ENCODE measurements around the gene CPEB3. TPM values are rescaled to one million over a fixed set of nuclear protein-coding genes. Genes with fewer than 3 reads are reported as not detected.
A peak's percentile ranks its signal among the peaks of the same experiment; 100 is the strongest.
"Not testable (repeated sequence)": the region's sequence is repeated elsewhere in the genome, so short reads cannot be mapped to it uniquely, and the experiment has no call there.

Gene CPEB3
- total RNA-seq, 1 experiment from 2014 or later: 1.2 TPM

DNA sequence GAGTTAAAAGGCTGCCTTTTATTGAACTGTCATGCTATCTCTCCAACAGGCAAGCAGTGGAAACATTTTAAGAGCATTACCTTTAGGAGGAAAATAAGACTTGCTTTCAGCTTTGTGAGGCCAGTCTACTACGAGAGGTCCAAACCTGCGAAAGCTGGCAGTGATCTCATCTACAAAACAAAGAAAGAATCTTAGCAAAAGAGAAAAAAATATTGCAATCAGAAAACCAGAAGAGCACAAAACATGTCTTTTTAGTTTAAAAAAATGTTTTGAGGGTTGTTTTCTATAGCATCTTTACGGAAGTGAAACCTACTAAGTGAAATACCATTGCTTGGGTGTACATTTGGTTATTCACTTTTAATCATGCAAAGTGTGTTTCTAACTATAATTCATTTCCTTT is 147.9 kb downstream of the CPEB3 start:
- DNase-seq (ENCODE audit: low read depth): no peak

DNA sequence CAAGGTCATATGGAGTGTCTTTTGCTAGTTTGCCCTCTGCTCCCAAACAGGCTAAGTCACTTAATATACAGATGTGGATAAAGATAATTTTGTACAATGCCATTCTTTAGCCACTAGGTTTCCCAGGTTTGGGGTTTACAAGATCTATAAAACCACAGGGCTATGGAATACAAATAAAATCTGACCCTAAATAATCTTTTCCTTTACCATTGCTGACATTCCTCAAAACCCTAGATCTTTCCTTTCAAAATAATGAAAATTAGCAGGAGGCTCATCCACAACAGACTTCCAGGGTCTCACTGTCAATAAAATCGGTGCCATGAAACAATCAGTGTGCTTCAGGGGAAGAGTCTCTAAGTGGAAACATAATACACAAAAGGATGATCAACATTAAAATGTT is 148.4 kb downstream of the CPEB3 start:
- peak; percentile 14 for DNase-seq (ENCODE audit: low read depth)

DNA sequence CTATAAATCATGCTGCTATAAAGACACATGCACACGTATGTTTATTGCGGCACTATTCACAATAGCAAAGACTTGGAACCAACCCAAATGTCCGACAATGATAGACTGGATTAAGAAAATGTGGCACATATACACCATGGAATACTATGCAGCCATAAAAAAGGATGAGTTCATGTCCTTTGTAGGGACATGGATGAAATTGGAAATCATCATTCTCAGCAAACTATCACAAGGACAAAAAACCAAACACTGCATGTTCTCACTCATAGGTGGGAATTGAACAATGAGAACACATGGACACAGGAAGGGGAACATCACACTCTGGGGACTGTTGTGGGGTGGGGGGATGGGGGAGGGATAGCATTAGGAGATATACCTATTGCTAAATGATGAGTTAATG is 149.7 kb downstream of the CPEB3 start:
- not testable (repeated sequence) for DNase-seq (ENCODE audit: low read depth)

DNA sequence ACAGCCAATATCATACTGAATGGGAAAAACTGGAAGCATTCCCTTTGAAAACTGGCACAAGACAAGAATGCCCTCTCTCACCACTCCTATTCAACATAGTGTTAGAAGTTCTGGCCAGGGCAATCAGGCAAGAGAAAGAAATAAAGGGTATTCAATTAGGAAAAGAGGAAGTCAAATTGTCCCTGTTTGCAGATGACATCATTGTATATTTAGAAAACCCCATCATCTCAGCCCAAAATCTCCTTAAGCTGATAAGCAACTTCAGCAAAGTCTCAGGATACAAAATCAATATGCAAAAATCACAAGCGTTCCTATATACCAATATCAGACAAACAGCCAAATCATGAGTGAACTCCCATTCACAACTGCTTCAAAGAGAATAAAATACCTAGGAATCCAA is 156.8 kb downstream of the CPEB3 start:
- DNase-seq (ENCODE audit: low read depth): not testable (repeated sequence)

DNA sequence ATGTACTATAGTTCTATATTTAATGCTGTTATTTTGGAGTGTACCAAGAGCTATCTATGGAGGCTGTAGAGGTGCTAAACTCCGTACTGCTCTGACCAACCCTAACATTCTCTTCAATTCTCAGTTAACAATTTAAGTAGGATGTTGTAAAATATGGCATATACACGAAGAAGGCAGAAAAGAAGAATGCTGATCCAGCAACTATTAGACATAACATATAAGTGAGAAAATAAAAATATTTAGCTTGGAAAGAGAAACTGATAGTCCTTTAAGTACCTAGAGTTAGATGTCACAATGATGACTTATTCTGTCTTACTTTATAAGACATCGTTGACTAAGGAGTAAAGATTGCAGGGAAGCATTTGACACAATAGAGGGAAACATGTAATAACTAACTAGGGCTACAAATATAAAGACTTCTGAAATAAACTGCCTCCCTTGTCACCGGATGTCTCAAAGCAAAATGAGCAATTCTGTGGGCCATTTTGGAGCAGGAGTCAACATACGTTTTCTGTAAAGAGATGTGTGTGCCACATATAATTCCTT is 159.5 kb downstream of the CPEB3 start:
- DNase-seq (ENCODE audit: low read depth): no peak

DNA sequence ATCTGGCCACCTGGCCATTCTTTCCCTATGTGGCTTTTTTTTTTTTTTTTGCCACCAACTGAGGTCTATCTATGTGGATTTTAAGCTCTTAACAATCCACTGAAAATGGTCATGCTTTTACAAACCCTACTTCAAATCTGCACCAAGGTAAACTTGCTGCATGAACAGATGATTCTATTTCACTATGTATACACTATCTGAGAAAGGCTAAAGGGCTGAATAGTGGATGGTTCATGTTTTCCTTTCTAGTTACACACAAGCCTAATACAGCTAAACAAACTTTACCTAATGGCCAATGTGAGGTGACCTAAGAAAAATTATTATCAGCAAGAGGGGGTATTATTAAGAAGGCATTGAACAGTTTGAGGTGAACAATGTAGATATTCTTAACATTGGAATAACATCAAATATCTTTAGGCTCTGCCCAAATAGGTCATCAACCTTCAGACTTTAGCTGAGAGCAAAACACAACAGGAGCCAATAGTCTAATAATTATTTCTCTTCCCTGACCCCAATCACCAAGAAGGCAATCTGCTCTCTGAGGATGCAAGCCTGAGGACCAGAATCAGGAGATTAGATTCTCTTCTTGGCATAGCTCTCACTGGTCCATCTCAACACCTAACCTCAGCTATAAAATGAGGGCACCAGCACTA is 160.1 kb downstream of the CPEB3 start:
- no peak for DNase-seq (ENCODE audit: low read depth)

DNA sequence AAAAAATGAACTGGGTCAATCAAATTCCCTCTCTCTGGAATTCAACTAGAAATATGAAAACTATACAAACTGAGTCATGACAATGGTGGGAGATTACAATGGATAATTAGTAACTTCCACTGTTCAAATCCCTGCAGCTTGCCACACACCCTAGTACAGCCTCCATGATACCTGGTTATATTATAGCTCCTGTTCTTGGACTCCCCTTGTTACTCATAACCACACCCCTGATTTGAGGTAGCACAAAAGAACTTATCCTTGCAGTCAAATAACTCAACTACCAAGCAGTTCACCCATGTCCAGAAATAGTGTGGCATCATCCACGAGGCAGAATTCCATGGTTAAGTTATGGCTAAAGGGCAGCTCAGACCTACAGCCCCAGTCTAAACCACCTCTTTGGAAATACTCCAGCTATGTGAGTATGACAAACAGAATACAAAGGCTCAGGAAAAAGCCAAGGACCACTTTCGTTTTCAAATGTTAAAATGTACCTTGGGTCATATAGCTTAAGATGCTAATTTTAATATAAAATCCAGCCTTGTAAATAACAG is 164.7 kb downstream of the CPEB3 start:
- peak; percentile 88 for DNase-seq (ENCODE audit: low read depth)

DNA sequence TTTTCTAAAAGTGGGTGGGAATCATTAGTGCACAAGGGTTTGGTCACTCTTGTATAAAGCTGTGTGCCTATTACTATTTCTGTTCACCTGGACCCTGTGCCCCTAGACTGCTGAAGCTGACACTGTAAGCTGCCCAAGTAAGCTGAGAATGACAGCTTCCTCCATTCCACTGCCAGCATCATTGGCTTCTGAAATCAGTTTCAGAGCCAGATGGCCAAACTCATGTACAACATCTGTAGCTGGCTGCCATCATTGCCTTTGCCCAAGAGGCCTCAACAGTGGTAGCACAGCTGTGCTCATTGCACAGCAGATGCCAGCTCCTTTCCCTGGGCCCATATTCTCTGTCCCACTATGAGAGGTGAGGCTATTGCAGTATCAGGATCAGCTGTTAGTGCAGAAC is 165.7 kb downstream of the CPEB3 start:
- no peak for DNase-seq (ENCODE audit: low read depth)

DNA sequence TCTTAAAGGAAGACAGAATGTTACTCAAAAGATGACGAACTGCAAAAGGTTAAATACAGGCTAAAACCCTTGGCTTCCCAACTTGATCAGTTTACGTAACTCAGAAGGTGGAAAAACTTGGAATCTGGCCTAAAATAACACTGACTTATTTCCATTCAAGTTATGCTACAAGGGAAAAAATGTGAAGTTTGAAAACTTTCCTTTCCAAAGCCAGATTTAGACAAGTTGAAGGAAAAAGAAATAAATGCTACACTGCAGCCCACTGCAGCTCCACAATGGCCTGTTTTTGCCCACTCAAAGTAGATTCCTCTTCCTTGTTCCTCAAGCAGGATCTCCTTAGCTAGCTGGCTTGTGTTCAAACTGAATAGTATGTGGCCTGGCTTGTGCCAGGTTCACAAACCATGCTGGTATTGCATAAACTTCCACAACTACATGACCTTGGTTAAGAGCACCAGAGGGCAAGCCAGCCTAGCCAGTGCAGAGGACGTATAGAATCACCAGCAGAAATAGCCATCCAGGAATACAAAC is 166.2 kb downstream of the CPEB3 start:
- peak; percentile 82 for DNase-seq (ENCODE audit: low read depth)

DNA sequence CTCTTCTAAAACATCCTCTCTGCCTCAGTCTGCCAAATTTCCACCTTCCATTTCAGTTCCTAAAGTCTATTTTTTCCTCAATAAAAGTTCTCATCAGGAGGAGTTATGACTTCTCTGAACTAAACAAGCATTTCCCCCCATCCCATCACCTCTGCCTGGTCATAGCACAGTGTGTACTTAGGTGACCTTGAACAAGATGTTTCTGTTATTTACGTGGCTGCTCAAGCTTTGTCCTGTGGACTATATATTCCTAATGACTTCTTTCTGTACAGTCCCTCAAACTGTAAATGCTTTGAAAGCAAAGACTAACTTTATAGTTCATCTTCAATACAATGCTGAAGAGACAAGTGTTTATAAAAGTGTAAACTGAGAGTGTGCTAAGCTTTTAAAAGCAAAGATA is 166.9 kb downstream of the CPEB3 start:
- DNase-seq (ENCODE audit: low read depth): no peak

DNA sequence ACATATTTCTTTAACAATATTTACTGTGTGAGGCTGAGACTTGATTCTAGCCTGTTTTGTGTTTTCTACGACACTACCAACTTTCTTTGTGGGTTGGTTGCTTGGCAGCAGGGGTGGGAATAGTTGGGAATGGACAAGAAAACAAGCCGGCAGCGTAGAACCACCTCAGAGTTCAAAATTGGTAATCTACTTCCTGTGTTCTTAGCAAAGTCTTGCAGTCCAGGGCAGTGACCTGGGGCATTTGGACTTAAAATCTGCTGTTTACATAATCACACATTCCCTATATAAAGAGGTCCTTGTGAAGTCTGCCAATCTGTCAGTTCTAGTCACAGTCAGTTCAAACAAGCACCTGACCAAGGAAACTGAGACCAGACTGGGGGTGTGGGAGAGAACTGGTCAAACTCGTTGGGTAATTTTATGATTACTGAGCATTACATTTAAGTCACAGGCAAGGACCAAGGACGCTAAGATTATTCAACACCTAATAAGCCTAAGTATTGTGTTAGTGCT is 167.9 kb downstream of the CPEB3 start:
- no peak for DNase-seq (ENCODE audit: low read depth)

DNA sequence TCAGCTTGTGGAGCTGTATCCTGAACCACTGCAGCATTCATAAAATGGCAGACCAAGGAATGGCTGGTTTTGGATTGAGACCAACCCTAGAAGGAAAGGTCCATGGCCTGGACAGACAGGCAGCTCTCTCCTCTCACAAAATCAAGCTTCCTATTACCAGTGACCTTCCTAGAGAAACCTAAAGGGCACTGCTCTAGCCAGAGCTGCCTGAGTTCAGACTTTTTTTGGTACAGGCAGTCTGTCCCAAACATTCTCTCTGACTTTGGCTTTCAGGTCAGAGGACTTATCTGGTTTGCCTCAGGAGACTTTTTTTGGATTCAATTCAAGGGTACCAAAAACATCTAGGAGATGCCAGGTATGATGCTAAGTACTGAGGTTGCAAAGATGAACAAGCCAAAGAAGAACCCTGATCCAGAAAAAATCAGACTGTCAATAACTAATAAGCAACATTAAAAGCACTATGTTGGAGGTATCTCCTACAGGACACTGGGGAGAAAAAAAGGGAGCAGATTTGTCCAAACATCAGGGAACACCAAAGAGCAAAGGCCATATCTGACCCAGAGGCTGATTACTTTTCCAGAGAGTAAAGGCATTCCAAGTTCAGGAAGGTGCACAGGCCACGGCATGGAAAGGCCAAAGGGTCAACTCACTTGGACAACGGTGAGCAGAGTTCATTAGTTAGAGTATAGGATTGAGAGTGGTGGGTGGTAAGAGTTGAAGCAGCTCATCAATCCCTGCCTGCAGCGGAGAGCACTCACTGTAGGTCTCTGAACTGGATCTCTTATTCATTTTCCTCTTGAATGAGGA is 169.0 kb downstream of the CPEB3 start:
- no peak for DNase-seq (ENCODE audit: low read depth)

DNA sequence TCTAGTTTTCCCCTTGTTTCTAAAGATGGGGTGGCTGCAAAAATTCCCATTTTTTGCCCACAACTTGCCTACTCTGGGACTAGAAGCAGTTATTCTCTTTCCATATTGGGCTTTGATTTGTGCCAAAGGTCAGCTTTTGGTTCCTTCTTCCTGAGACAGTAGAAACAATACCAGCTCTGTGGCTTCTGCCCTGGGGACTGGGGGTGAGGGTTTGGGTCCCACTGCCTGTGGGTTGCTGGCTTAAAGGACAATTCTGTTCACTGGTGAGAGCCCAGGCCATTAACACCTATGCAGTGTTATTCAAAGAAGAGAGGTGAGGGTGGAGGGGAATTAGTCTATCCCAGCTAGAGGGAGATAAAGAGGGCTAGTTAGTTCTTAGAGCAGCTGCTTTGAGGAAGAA is 171.5 kb downstream of the CPEB3 start:
- no peak for DNase-seq (ENCODE audit: low read depth)

DNA sequence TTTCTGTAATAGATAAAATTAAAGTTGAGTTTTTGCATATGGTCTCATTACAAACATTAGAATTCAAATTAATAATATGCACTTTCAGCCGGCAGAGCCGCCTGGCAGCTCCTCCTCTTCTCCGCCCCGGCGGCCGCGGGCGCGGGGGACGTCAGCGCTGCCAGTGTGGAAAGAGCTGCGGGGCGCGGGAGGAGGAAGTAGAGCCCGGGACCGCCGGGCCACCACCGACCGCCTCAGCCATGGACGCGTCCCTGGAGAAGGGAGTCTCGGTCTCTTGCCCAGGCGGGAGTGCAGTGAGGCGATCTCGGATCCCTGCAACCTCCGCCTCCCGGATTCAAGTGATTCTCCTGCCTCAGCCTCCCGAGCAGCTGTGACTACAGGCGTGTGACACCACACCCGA is 176.0 kb downstream of the CPEB3 start:
- DNase-seq (ENCODE audit: low read depth): not testable (repeated sequence)

DNA sequence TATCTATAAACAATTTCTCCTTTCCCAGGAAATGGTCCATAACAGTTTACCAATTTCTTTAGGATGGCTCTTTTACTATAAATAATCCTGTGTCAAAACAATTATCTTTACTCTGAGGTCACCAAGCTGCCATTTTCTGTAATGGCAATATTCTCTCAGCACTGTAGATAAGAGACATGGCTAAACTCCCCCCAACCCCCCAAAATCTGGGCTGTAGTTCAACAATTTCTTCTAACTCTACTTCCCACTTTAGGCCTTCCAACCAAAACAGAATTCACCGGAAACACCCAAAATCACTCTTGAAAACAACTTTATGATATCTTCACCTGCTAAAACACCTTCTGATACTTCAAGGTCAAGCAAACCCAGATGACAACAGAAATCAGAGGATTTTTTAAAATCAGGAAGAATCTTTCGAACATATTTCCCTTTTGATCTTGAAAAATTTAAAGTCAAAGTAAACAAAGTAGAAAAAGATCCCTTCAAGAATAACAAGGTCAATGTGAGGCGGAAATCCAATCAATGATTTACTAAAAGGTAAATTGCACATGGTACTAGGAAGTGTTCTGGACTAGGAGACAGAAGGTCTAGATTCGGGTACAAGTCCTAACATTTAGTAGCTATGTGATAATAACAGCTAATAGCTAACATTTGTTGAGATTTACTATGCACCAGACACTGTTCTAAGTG is 176.8 kb downstream of the CPEB3 start:
- DNase-seq (ENCODE audit: low read depth): no peak

DNA sequence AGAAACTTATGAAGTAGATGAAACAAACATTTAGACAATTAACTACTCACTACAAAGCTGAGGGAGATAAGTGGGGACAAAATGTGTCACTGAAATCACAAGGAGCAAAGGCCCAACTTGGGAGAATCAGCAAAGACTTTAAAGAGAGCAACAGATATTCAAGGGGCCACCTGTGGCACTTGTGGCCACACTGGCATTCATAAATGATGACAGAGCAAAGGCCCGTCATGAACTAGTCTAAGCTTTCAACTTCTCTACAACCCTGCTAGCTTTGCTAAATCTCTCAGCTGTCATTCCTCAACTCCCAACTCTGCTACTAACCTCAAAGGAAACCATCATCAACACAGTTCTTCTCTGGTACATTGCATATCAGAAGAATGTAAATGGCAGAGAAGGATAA is 178.4 kb downstream of the CPEB3 start:
- peak; percentile 12 for DNase-seq (ENCODE audit: low read depth)

DNA sequence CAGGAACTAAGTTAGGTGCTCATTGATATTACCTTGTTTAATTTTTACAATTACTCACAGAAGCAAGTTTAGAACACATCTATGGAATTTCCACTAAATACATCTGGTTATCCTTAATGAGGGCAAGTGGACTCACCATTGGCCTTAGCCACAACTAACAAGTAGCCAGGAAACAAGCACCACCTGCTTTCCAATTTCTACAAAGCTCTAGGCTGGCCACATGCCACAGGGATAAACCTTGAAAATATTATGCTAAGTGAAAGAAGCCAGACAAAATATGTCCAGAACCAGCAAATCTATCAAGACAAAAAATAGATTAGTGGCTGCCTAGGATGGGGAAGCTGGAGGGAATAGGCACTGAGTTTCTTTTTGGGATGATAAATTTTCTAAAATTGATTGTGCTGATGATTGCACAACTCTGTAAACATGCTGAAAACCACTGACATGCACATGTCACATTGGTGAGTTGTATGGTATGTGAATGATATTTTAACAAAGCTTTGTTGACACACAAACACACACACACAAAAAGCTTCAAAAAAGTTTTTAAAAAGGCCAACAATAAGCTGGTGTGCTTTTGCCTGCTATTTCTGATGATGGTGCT is 179.4 kb downstream of the CPEB3 start:
- DNase-seq (ENCODE audit: low read depth): no peak

DNA sequence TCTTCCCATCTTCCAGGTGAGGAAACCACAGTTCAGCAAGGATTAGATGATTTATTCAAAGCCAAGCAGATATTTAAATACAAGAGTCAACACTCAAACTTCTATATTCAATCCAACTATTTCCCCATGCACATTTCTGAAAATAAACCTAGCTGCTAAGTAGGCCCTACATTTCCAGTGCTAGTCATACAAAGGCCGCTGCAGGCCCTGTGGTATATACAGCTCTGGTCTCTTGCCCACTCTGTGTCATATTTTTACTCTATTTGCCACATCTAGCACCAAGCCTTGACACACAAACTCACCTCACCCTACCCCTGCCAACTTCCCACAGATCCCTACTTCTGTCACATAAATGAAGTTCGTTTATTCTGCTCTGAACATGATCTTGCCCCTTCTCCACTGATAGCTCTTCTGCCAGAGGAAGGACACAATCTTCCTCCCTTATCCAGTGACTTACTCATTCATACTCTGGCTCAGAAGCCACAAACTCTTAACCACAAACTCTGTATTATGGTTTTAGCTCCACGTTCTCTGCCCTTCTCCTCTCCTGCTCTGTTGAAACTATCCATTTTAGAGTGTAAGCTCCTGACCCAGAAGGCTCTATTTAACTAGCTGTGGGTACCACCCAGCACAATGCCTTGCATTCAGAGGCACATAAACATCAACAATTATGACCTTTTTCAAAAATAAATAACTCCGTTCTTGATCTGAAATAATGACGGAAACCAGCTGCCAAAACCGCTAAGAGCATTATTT is 180.7 kb downstream of the CPEB3 start:
- peak; percentile 65 for DNase-seq (ENCODE audit: low read depth)

DNA sequence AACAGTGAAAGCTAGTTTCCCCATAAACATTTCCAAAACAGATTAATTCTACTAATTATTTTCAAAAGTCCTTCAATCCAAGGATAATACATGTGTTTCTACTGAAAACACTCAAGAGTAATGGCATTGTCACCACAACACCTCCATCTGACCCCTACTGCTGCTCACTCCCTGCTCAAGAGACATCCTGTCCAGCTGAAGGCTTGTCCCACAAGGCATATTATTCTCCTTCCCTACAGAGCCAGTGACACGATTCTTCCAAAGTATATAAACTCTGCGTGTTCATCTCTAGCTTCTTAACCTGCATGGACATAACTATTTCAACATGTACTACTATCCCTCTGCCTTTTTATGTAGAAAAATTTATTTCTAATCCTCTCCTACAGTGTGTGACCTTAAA is 182.1 kb downstream of the CPEB3 start:
- DNase-seq (ENCODE audit: low read depth): no peak

DNA sequence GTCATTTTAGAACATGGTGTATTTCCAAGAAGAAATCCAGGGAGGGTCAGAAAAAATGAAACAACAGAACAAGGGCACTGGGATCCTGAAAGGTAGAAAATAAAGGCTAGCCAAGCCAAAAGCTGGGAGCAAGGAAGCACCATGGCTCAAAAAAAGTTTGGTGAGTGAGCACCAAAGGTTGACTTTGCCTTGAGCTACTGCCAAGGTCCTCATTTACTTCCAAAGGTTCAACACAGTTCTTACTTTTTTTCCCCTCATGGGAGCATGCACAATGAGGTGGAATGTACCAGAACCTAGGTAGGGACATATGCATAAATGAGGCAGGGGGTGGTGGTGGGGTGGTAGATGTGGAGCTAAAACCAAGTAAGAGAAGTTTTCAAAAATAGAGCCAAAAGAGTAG is 182.8 kb downstream of the CPEB3 start:
- DNase-seq (ENCODE audit: low read depth): no peak
